ENCODE results near the gene LFNG.

Gene LFNG

GRCh38 chr7:2554661-2555111 lies 35.1 kb downstream of the LFNG start:
- TF ChIP-seq EZH2phosphoT487 (IDR thresholded peaks at IDR 0.05; ENCODE audit: borderline replicate concordance, low read length) (no peak), CTCF (IDR thresholded peaks at IDR 0.05; ENCODE audit: low read depth, low read length, poor library complexity, severe bottlenecking) (no peak)
- H3K27me3 ChIP-seq (ENCODE audit: control insufficient read depth, low read length), result no peaks in the 10 kb centered on the region
- peak overlapping the region; percentile 80 for H3K4me3 ChIP-seq (ENCODE audit: low read length)
- H3K79me2 ChIP-seq (ENCODE audit: control insufficient read depth, low read length), result peaks cover 40% of the 10 kb centered on the region
- peak overlapping the region; percentile 86 for H3K4me2 ChIP-seq (ENCODE audit: low read length)
- H3K36me3 ChIP-seq (ENCODE audit: control insufficient read depth, low read length), result peaks cover 30% of the 10 kb centered on the region
- peaks cover 11% of the 10 kb centered on the region for H3F3A ChIP-seq (ENCODE audit: control insufficient read depth, insufficient read depth)
- H3K4me1 ChIP-seq (ENCODE audit: control insufficient read depth, low read length), result peaks cover 58% of the 10 kb centered on the region
- peak overlapping the region; percentile 87 for H3K27ac ChIP-seq (ENCODE audit: low read depth, low read length)
- no peaks in the 10 kb centered on the region for H3K9me3 ChIP-seq (ENCODE audit: control insufficient read depth, insufficient read depth, low read length)
- no peaks in the 10 kb centered on the region for H3K9me2 ChIP-seq (replicated peaks; ENCODE audit: control insufficient read depth, low read length)
- H4K20me1 ChIP-seq (ENCODE audit: control insufficient read depth, insufficient read depth, low read depth, low read length), result no peaks in the 10 kb centered on the region

- TF ChIP-seq EZH2phosphoT487 (IDR thresholded peaks at IDR 0.05; ENCODE audit: borderline replicate concordance, low read length), result no peak
- peak; percentile 64 for TF ChIP-seq CTCF (IDR thresholded peaks at IDR 0.05; ENCODE audit: low read depth, low read length, poor library complexity, severe bottlenecking)
- peaks cover 9% of the 10 kb centered on the region for H3F3A ChIP-seq (ENCODE audit: control insufficient read depth, insufficient read depth)
- peaks cover 40% of the 10 kb centered on the region for H3K79me2 ChIP-seq (ENCODE audit: control insufficient read depth, low read length)
- H3K9me2 ChIP-seq (replicated peaks; ENCODE audit: control insufficient read depth, low read length), result no peaks in the 10 kb centered on the region
- peaks cover 65% of the 10 kb centered on the region for H3K4me1 ChIP-seq (ENCODE audit: control insufficient read depth, low read length)
- no peaks in the 10 kb centered on the region for H4K20me1 ChIP-seq (ENCODE audit: control insufficient read depth, insufficient read depth, low read depth, low read length)
- no peaks in the 10 kb centered on the region for H3K27me3 ChIP-seq (ENCODE audit: control insufficient read depth, low read length)
- no peaks in the 10 kb centered on the region for H3K9me3 ChIP-seq (ENCODE audit: control insufficient read depth, insufficient read depth, low read length)
- peak within 1 kb of the TSS; percentile 80 for H3K4me3 ChIP-seq (ENCODE audit: low read length)
- peaks cover 28% of the 10 kb centered on the region for H3K36me3 ChIP-seq (ENCODE audit: control insufficient read depth, low read length)
- H3K4me2 ChIP-seq (ENCODE audit: low read length), result peak within 1 kb of the TSS; percentile 86
- peak within 1 kb of the TSS; percentile 87 for H3K27ac ChIP-seq (ENCODE audit: low read depth, low read length)
Measured at GRCh38 chr7:2555121-2556052, 35.8 kb downstream of the LFNG start, which contains the start of gene BRAT1. TSS of gene BRAT1 (minus strand) at chr7:2555524. CDS start at chr7:2554431, 1,093 bp downstream.

- TF ChIP-seq EZH2phosphoT487 (IDR thresholded peaks at IDR 0.05; ENCODE audit: borderline replicate concordance, low read length), result no peak
- TF ChIP-seq CTCF (IDR thresholded peaks at IDR 0.05; ENCODE audit: low read depth, low read length, poor library complexity, severe bottlenecking), result no peak
- Histone ChIP-seq H3F3A (ENCODE audit: control insufficient read depth, insufficient read depth) (peaks cover 18% of the 10 kb centered on the region), H3K27ac (ENCODE audit: low read depth, low read length) (no peak within 1 kb of the TSS), H3K4me2 (ENCODE audit: low read length) (peak within 1 kb of the TSS; percentile 68), H3K4me3 (ENCODE audit: low read length) (peak within 1 kb of the TSS; percentile 71), H3K9me3 (ENCODE audit: control insufficient read depth, insufficient read depth, low read length) (no peaks in the 10 kb centered on the region), H3K27me3 (ENCODE audit: control insufficient read depth, low read length) (no peaks in the 10 kb centered on the region), H3K36me3 (ENCODE audit: control insufficient read depth, low read length) (peaks cover 4% of the 10 kb centered on the region), H3K9me2 (replicated peaks; ENCODE audit: control insufficient read depth, low read length) (no peaks in the 10 kb centered on the region), H3K79me2 (ENCODE audit: control insufficient read depth, low read length) (peaks cover 18% of the 10 kb centered on the region), H4K20me1 (ENCODE audit: control insufficient read depth, insufficient read depth, low read depth, low read length) (no peaks in the 10 kb centered on the region), H3K4me1 (ENCODE audit: control insufficient read depth, low read length) (peaks cover 47% of the 10 kb centered on the region)
Measured at GRCh38 chr7:2558629-2559282, 39.2 kb downstream of the LFNG start, which contains the start of gene IQCE. TSS of gene IQCE (plus strand) at chr7:2558979. CDS start at chr7:2559182, 203 bp downstream.
